Measurements from ENCODE around the gene CSNK1E.

Gene CSNK1E

GRCh38 chr22:38282397-38282796 lies 34.8 kb downstream of the CSNK1E start:
- DNase-seq (ENCODE audit: low read depth in 2 of 3, low spot score in 1 of 3) = no peak

GRCh38 chr22:38276166-38276565 lies 41.1 kb downstream of the CSNK1E start:
- no peak for DNase-seq (ENCODE audit: low read depth in 2 of 3, low spot score in 1 of 3)

GRCh38 chr22:38273135-38273826 lies 44.0 kb downstream of the CSNK1E start:
- DNase-seq (ENCODE audit: low read depth in 2 of 3, low spot score in 1 of 3) = no peak

GRCh38 chr22:38272373-38273134 lies 44.7 kb downstream of the CSNK1E start, which contains the start of gene TMEM184B:
Gene TMEM184B, minus strand, starts transcription at chr22:38273010. Its CDS starts 25,049 bp downstream, at chr22:38247961.
- peak; percentile 48 to 79 (median 58) for DNase-seq (ENCODE audit: low read depth in 2 of 3, low spot score in 1 of 3)

GRCh38 chr22:38271927-38272372 lies 45.3 kb downstream of the CSNK1E start:
- DNase-seq (ENCODE audit: low read depth in 2 of 3, low spot score in 1 of 3) = no peak

GRCh38 chr22:38271101-38271500 lies 46.1 kb downstream of the CSNK1E start:
- DNase-seq (ENCODE audit: low read depth in 2 of 3, low spot score in 1 of 3) = no peak

GRCh38 chr22:38270091-38270992 lies 46.9 kb downstream of the CSNK1E start:
- DNase-seq (ENCODE audit: low read depth in 2 of 3, low spot score in 1 of 3) = no peak

GRCh38 chr22:38269466-38269865 lies 47.8 kb downstream of the CSNK1E start:
- DNase-seq (ENCODE audit: low read depth in 2 of 3, low spot score in 1 of 3) = no peak

- DNase-seq (ENCODE audit: low read depth in 2 of 3, low spot score in 1 of 3) = peak in 2 of 3 donors; percentile 6
Measured at GRCh38 chr22:38267086-38267485, 50.1 kb downstream of the CSNK1E start.

GRCh38 chr22:38266120-38266519 lies 51.1 kb downstream of the CSNK1E start:
- no peak for DNase-seq (ENCODE audit: low read depth in 2 of 3, low spot score in 1 of 3)

- DNase-seq (ENCODE audit: low read depth in 2 of 3, low spot score in 1 of 3) = no peak
Measured at GRCh38 chr22:38264322-38264843, 52.9 kb downstream of the CSNK1E start.

GRCh38 chr22:38262051-38262795 lies 55.0 kb downstream of the CSNK1E start:
- DNase-seq (ENCODE audit: low read depth in 2 of 3, low spot score in 1 of 3) = peak in 1 of 3 donors; percentile 35

- DNase-seq (ENCODE audit: low read depth in 2 of 3, low spot score in 1 of 3) = no peak
Measured at GRCh38 chr22:38260761-38261681, 56.2 kb downstream of the CSNK1E start.

GRCh38 chr22:38259370-38259769 lies 57.9 kb downstream of the CSNK1E start:
- DNase-seq (ENCODE audit: low read depth in 2 of 3, low spot score in 1 of 3) = no peak

GRCh38 chr22:38258895-38259294 lies 58.3 kb downstream of the CSNK1E start:
- no peak for DNase-seq (ENCODE audit: low read depth in 2 of 3, low spot score in 1 of 3)

GRCh38 chr22:38257650-38258250 lies 59.5 kb downstream of the CSNK1E start:
- DNase-seq (ENCODE audit: low read depth in 2 of 3, low spot score in 1 of 3) = no peak

- DNase-seq (ENCODE audit: low read depth in 2 of 3, low spot score in 1 of 3) = no peak
Measured at GRCh38 chr22:38257181-38257580, 60.1 kb downstream of the CSNK1E start.

- no peak for DNase-seq (ENCODE audit: low read depth in 2 of 3, low spot score in 1 of 3)
Measured at GRCh38 chr22:38255697-38256096, 61.5 kb downstream of the CSNK1E start.

GRCh38 chr22:38251341-38251692 lies 65.9 kb downstream of the CSNK1E start:
- no peak for DNase-seq (ENCODE audit: low read depth in 2 of 3, low spot score in 1 of 3)

Data from stimulated activated CD4-positive, alpha-beta T cell treated with anti-CD3 and anti-CD28 coated beads, Interleukin-12 subunit alpha, Interleukin-12 subunit beta, amount 100 ng/mL, for 48 hours (primary cell).